Caco-2 (cell line): ENCODE results near the gene ASCL4. TPM values are rescaled to one million over a fixed set of nuclear protein-coding genes. Genes with fewer than 3 reads are reported as not detected.

Experiments
- BruUV-seq: library from RNA; stranded (reverse); fragments of 400-500 nt; replicated peaks from 2 replicates; lab custom pipeline; 2021; lab: Mats Ljungman, UMichigan
- CTCF ChIA-PET: fragments of 300-600 bp; sonication (Branson Sonifier 250); formaldehyde crosslinking; loops from one replicate; lab custom pipeline; 2022; ENCODE audit warnings: antibody characterized with exemption; lab: Charles Lee
- POLR2A ChIA-PET: fragments of 300-600 bp; sonication (Branson Sonifier 250); formaldehyde crosslinking; loops from one replicate; lab custom pipeline; 2022; ENCODE audit warnings: antibody characterized with exemption; lab: Charles Lee
- DNase-seq, 2 experiments: peaks; one replicate each; pipeline versions ENCODE4 v3.0.0 to v3.0.0-alpha.2; 2020 to 2022
- H3K27me3 ChIP-seq: replicated peaks from 2 replicates; pipeline ENCODE4 v1.6.0; 2011; ENCODE audit warnings: low read length; ENCODE audit not compliant: control insufficient read depth, insufficient read depth
- H3K36me3 ChIP-seq: 2 replicates; pipeline ENCODE4 v1.5.1; 2011; ENCODE audit warnings: low read length; ENCODE audit not compliant: control insufficient read depth, insufficient read depth
- H3K4me1 ChIP-seq: fragments of 250-450 bp; sonication (Bioruptor Pico); 2 replicates; pipeline ENCODE4 v1.5.1; 2020; ENCODE audit warnings: mild to moderate bottlenecking
- H3K4me3 ChIP-seq: 2 replicates; pipeline ENCODE4 v1.5.1; 2011; ENCODE audit warnings: low read depth, mild to moderate bottlenecking, control low read depth, low read length
- H3K9me3 ChIP-seq: fragments of 250-450 bp; sonication (Bioruptor Pico); 2 replicates; pipeline ENCODE4 v1.5.1; 2020; ENCODE audit warnings: mild to moderate bottlenecking, moderate library complexity
- H3K27ac Mint-ChIP-seq: one replicate; pipeline ENCODE4 v1.8.0; 2022; ENCODE audit warnings: mixed read lengths; ENCODE audit not compliant: unreplicated experiment
- H3K27me3 Mint-ChIP-seq: one replicate; pipeline ENCODE4 v1.8.0; 2022; ENCODE audit warnings: mixed read lengths; ENCODE audit not compliant: insufficient read depth, unreplicated experiment
- H3K36me3 Mint-ChIP-seq: one replicate; pipeline ENCODE4 v1.8.0; 2022; ENCODE audit warnings: mild to moderate bottlenecking, mixed read lengths; ENCODE audit not compliant: insufficient read depth, unreplicated experiment
- H3K4me1 Mint-ChIP-seq: one replicate; pipeline ENCODE4 v1.8.0; 2022; ENCODE audit warnings: low read depth, mixed read lengths; ENCODE audit not compliant: unreplicated experiment
- H3K4me3 Mint-ChIP-seq: one replicate; pipeline ENCODE4 v1.8.0; 2022; ENCODE audit warnings: mild to moderate bottlenecking, moderate library complexity, mixed read lengths; ENCODE audit not compliant: unreplicated experiment
- H3K9me3 Mint-ChIP-seq: one replicate; pipeline ENCODE4 v1.8.0; 2022; ENCODE audit warnings: mixed read lengths; ENCODE audit not compliant: unreplicated experiment
- CTCF ChIP-seq, 2 experiments: fragments of 200-600 bp in 1 of 2; IDR thresholded peaks; 1 replicate in 1 of 2; 2 replicates in 1 of 2; pipeline versions ENCODE4 v1.5.1 to v1.8.0; 2011 to 2022; ENCODE audit warnings: antibody characterized with exemption in 1 of 2, control low read depth in 1 of 2, inconsistent platforms in 1 of 2, low read depth in 1 of 2, low read length in 1 of 2, mild to moderate bottlenecking in 1 of 2, moderate library complexity in 1 of 2; ENCODE audit not compliant: insufficient read depth in 1 of 2, severe bottlenecking in 1 of 2, unreplicated experiment in 1 of 2
- intact Hi-C: fragments of 100-400 bp; cut with micrococcal nuclease; formaldehyde crosslinking; loops from one replicate; pipeline ENCODE4 v1.10.0; 2022; ENCODE audit not compliant: unreplicated experiment
- total RNA-seq: library from RNA; stranded (reverse); gene quantifications from 2 replicates; pipeline ENCODE4 v1.2.3, GENCODE V29; 2022

Gene ASCL4
- total RNA-seq, 1 experiment from 2014 or later: not detected

- Mint-ChIP-seq H3K36me3 (peaks cover 18% of the 10 kb centered on the region), H3K4me3 (no peak overlapping the region), H3K9me3 (no peaks in the 10 kb centered on the region), H3K27me3 (no peaks in the 10 kb centered on the region), H3K27ac (no peak overlapping the region), H3K4me1 (no peaks in the 10 kb centered on the region)
- Histone ChIP-seq H3K36me3 (no peaks in the 10 kb centered on the region; the same call in 1 of the 2 replicates), H3K9me3 (no peaks in the 10 kb centered on the region), H3K27me3 (no peaks in the 10 kb centered on the region), H3K4me3 (no peak overlapping the region), H3K4me1 (no peaks in the 10 kb centered on the region)
- no peak for TF ChIP-seq CTCF (IDR thresholded peaks at IDR 0.05; ENCODE audit: insufficient read depth in 1 of 2, low read depth in 1 of 2, low read length in 1 of 2, severe bottlenecking in 1 of 2, unreplicated experiment in 1 of 2)
- CTCF ChIA-PET: interaction anchor here (1.1 kb wide), 1 partner anchor 155 kb away, joined by 3 read pairs; no protein-coding TSS in a partner anchor
- intact Hi-C loops: no loop called here
- no peak for DNase-seq
- no TSS peak for BruUV-seq
- POLR2A ChIA-PET: no interaction called here
These were observed 43.7 kb upstream of the ASCL4 start for GRCh38 chr12:107730618-107731341.

- H3K4me1 Mint-ChIP-seq: no peaks in the 10 kb centered on the region
- no peak for DNase-seq
- Histone ChIP-seq H3K27me3 (no peaks in the 10 kb centered on the region), H3K4me3 (no peak overlapping the region), H3K36me3 (no peaks in the 10 kb centered on the region; the same call in 1 of the 2 replicates), H3K4me1 (no peaks in the 10 kb centered on the region), H3K9me3 (no peaks in the 10 kb centered on the region)
- H3K27me3 Mint-ChIP-seq: no peaks in the 10 kb centered on the region
- H3K4me3 Mint-ChIP-seq: no peak overlapping the region
- peaks cover 20% of the 10 kb centered on the region for H3K36me3 Mint-ChIP-seq
- TF ChIP-seq CTCF (IDR thresholded peaks at IDR 0.05; ENCODE audit: insufficient read depth in 1 of 2, low read depth in 1 of 2, low read length in 1 of 2, severe bottlenecking in 1 of 2, unreplicated experiment in 1 of 2): no peak
- BruUV-seq: no TSS peak
- H3K27ac Mint-ChIP-seq: no peak overlapping the region
- ChIA-PET CTCF (interaction anchor here (1.1 kb wide), 1 partner anchor 154 kb away, joined by 3 read pairs; no protein-coding TSS in a partner anchor), POLR2A (no interaction called here)
- no peaks in the 10 kb centered on the region for H3K9me3 Mint-ChIP-seq
- intact Hi-C loops: no loop called here
These were observed 43.1 kb upstream of the ASCL4 start for GRCh38 chr12:107731366-107731765.

- BruUV-seq: no TSS peak
- Mint-ChIP-seq H3K4me1 (no peaks in the 10 kb centered on the region), H3K9me3 (no peaks in the 10 kb centered on the region), H3K27ac (no peak overlapping the region), H3K4me3 (no peak overlapping the region), H3K36me3 (peaks cover 26% of the 10 kb centered on the region), H3K27me3 (no peaks in the 10 kb centered on the region)
- H3K9me3 ChIP-seq: no peaks in the 10 kb centered on the region
- H3K36me3 ChIP-seq: no peaks in the 10 kb centered on the region; the same call in 1 of the 2 replicates
- POLR2A ChIA-PET: no interaction called here
- no peak for DNase-seq
- intact Hi-C loops: no loop called here
- H3K27me3 ChIP-seq: no peaks in the 10 kb centered on the region
- no peaks in the 10 kb centered on the region for H3K4me1 ChIP-seq
- no peak overlapping the region for H3K4me3 ChIP-seq
- CTCF ChIA-PET: interaction anchor here (1.1 kb wide), 1 partner anchor 153 kb away, joined by 3 read pairs; no protein-coding TSS in a partner anchor
- no peak for TF ChIP-seq CTCF (IDR thresholded peaks at IDR 0.05; ENCODE audit: insufficient read depth in 1 of 2, low read depth in 1 of 2, low read length in 1 of 2, severe bottlenecking in 1 of 2, unreplicated experiment in 1 of 2)
These were observed 42.1 kb upstream of the ASCL4 start for GRCh38 chr12:107732365-107732764.
